ENCODE data around the gene ANKZF1.
"Not testable (repeated sequence)": the region's sequence is repeated elsewhere in the genome, so short reads cannot be mapped to it uniquely, and the experiment has no call there.

ANKZF1 gene, protein sequence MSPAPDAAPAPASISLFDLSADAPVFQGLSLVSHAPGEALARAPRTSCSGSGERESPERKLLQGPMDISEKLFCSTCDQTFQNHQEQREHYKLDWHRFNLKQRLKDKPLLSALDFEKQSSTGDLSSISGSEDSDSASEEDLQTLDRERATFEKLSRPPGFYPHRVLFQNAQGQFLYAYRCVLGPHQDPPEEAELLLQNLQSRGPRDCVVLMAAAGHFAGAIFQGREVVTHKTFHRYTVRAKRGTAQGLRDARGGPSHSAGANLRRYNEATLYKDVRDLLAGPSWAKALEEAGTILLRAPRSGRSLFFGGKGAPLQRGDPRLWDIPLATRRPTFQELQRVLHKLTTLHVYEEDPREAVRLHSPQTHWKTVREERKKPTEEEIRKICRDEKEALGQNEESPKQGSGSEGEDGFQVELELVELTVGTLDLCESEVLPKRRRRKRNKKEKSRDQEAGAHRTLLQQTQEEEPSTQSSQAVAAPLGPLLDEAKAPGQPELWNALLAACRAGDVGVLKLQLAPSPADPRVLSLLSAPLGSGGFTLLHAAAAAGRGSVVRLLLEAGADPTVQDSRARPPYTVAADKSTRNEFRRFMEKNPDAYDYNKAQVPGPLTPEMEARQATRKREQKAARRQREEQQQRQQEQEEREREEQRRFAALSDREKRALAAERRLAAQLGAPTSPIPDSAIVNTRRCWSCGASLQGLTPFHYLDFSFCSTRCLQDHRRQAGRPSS

DNA sequence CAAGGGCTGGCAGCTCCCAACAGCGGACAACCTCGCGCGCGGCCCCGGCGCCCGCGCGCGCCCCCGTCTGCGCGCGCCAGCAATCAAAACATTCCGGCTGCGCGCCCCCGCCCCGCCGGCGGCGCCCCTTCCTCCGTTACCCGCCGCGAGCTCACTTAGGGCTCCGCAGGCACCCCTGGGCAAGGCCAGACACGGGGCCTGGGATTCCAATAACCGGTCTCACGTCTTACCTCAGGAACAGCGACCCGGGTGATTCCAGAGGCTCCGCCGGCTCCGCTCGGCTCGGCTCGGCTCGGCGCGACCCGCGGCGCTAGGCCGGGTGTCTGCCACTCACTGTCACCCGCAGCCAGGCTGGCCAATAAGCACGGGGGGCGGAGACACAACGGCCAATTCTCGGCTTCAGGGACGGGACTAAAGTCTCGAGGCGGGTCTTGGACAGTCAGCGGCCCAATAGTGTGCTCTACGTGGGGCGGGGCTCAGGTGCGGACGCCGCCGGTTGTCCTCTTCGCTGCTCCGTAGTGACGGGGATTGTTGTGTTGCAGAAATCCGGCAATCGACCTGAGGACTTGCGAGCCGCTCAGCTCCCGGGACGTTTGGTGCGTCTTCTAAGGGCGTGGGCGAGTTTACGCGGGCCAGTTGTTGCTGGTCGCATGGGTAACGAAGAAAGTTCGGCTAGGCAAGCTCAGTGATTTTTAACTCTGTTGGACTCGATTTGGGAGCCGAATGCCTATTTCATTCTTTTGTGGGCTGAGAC is at the start of gene ANKZF1, which contains the start of gene ATG9A:
TSS of gene ANKZF1 (plus strand) at position 502 of the 754 bp plus-strand sequence. CDS start 452 bp downstream, outside the sequence.
TSS of gene ATG9A (minus strand) at position 332 of the 754 bp plus-strand sequence. CDS start 1,612 bp downstream, outside the sequence.
- peak; percentile 91 to 95 for DNase-seq (ENCODE audit: low read depth in 2 of 2, low spot score in 1 of 2)

DNA sequence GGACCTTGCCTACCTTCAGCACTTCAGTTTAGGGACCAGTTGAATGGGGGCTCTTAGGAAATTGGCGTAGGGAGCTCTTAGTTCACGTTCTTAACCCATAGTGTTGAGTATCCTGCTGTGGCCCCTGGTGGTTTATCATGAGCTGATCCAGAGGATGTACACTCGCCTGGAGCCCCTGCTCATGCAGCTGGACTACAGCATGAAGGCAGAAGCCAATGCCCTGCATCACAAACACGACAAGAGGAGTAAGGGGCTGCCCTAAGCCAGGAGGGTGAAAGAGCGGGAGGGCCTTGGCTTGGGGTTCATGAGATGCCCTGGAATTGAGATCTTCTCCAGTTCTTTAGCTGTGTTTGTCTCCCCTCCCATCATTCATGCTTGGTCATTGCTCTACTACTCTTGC is 48.6 kb upstream of the ANKZF1 start:
- DNase-seq (ENCODE audit: low read depth in 2 of 2, low spot score in 1 of 2): no peak

DNA sequence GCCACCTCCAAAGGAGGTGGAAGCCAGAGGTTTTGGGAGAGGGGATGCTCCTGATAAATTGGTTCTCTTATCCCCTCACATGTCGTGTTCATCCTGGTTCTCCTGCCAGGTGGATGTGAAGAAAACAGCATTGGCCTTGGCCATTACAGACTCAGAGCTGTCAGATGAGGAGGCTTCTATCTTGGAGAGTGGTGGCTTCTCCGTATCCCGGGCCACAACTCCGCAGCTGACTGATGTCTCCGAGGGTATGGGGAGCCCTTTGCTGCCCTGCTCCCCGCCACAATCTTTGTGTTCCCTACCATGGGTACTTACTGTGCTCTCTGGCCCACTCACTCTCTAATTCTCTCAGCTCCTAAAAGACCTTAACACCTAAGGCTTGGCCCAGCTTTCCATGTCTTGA is 48.1 kb upstream of the ANKZF1 start:
- no peak for DNase-seq (ENCODE audit: low read depth in 2 of 2, low spot score in 1 of 2)

DNA sequence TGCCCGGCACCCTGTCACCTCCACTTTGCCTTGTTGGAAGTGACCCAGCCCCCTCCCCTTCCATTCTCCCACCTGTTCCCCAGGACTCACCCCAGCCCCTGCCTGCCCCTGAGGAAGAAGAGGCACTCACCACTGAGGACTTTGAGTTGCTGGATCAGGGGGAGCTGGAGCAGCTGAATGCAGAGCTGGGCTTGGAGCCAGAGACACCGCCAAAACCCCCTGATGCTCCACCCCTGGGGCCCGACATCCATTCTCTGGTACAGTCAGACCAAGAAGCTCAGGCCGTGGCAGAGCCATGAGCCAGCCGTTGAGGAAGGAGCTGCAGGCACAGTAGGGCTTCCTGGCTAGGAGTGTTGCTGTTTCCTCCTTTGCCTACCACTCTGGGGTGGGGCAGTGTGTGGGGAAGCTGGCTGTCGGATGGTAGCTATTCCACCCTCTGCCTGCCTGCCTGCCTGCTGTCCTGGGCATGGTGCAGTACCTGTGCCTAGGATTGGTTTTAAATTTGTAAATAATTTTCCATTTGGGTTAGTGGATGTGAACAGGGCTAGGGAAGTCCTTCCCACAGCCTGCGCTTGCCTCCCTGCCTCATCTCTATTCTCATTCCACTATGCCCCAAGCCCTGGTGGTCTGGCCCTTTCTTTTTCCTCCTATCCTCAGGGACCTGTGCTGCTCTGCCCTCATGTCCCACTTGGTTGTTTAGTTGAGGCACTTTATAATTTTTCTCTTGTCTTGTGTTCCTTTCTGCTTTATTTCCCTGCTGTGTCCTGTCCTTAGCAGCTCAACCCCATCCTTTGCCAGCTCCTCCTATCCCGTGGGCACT is 47.1 kb upstream of the ANKZF1 start:
- DNase-seq (ENCODE audit: low read depth in 2 of 2, low spot score in 1 of 2): no peak

DNA sequence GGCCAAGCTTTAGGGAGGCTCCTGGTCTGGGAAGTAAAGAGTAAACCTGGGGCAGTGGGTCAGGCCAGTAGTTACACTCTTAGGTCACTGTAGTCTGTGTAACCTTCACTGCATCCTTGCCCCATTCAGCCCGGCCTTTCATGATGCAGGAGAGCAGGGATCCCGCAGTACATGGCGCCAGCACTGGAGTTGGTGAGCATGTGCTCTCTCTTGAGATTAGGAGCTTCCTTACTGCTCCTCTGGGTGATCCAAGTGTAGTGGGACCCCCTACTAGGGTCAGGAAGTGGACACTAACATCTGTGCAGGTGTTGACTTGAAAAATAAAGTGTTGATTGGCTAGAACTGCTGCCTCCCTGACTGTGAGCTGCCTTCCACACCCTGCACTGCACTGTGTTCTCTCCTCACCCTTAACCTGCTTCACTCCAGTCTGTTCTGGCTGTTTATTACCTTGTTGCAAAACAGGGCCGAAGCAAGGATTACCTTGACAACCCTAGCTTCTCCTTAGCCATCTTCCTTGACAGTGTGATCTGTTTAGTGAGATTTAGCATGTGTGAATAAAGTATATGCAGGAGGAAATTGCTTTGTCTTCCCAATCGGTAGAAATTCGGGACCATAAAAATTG is 46.3 kb upstream of the ANKZF1 start:
- DNase-seq (ENCODE audit: low read depth in 2 of 2, low spot score in 1 of 2): no peak

DNA sequence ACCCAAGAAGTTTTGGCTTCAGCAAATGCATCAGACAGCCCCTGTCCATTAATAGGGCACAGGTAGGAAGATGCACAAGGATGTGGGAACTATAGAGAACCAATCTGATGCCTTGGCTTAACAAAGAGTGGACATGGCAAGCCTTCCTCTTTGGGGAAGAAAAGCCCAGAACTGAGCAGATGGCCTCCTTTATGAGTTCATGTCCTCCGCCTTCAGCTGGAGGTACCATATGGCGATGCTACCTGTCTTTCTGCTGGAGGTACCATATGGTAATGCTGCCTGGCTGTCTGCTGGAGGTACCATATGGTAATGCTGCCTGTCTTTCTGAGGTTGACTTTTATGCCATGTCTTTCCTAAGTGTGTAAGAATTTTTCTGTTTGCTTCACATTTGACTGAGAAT is 45.5 kb upstream of the ANKZF1 start:
- DNase-seq (ENCODE audit: low read depth in 2 of 2, low spot score in 1 of 2): no peak

DNA sequence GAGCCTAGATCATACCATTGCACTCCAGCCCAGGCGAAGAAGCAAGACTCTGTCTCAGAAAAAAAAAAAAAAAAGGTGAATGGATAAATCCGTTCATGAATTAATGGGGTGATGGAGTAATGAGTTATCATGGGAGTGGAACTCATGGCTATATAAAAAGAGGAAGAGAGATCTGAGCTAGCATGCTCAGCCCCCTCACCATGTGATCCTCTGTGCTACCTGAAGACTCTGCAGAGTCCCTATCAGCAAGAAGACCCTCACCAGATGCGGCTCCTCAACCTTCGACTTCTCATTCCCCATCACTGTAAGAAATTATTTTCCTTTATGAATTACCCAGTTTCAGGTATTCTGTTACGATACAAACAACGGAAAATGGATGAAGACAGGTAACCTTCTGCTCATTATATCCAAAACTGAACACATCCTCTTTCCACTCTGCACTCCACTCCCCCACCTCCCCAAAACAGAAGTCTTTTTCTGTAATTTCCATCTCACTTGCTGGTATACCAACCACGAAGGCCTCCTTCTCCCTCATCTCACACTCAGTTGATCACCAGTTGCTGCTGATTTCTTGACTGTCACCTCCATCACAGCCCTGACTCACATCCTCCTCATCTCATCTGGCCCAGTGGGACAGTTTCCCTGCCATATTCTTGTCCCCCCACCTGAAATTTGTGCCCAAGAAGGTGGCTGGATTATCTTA is 42.7 kb upstream of the ANKZF1 start:
- DNase-seq (ENCODE audit: low read depth in 2 of 2, low spot score in 1 of 2): no peak

DNA sequence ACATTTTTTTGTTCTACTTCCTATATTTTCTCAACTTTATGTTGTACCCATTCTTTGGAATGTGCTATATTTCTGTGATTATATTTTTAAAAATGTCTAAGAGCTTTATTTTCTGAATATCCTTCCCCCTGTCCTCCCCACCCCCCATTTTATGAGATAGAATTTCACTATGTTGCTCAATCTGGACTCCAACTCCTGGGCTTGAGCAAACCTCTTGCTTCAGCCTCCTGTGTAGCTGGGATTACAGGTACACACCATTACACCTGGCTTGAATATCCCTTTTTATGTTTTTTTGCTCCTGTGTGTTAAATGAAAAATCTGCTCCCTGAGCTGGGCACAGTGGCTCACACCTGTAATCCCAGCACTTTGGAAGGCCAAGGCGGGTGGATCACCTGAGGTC is 32.2 kb upstream of the ANKZF1 start:
- no peak for DNase-seq (ENCODE audit: low read depth in 2 of 2, low spot score in 1 of 2)

DNA sequence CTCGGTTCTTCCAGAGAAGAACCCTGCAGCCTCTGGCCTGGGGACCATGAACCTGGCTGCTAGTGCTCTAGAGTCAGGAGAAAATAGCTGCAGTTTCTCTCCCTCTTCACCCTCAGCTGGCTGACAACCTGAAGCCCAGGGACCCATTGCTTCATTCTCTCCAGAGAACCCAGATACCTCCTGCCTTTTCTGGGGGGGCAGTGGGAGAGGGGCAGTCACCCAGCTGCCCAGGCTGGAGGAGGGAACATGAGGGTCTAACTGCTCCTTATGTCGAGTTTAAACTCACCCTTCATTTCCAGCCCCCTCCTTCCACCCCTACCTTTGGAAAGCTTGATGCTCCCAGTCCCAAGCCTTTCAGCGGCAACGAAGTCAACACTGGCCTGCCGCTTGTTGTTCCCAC is 30.6 kb upstream of the ANKZF1 start:
- no peak for DNase-seq (ENCODE audit: low read depth in 2 of 2, low spot score in 1 of 2)

DNA sequence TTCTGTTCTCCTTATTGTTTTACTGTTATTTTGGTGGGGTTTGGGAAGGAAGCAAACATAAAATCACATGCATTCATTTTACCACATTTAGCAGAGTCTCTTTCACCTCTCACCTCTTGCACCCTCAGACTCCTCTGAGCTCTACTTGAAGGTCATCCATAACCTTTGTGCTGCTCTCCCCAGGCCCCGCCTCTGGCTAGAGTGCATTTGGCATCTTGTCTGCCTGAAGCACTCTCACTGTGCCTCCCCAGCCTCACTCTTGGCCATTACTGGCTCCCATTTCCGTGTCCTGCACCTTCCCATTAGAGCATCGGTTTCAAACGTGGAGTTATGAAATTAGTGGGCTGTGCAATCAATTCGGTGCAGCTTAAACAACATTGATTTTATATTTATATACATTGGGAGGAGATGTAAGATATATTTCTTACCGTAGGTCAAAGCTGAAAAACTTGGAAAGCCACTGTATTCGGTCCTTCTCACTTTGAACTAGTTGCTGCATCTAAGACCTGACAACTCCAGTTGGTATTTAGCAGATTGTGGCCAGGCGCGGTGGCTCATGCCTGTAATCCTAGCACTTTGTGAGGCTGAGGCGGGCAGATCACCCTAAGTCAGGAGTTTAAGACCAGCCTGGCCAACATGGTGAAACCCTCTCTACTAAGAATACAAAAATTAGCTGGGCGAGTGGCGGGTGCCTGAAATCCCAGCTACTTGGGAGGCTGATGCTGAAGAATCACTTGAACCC is 30.0 kb upstream of the ANKZF1 start:
- DNase-seq (ENCODE audit: low read depth in 2 of 2, low spot score in 1 of 2): no peak

DNA sequence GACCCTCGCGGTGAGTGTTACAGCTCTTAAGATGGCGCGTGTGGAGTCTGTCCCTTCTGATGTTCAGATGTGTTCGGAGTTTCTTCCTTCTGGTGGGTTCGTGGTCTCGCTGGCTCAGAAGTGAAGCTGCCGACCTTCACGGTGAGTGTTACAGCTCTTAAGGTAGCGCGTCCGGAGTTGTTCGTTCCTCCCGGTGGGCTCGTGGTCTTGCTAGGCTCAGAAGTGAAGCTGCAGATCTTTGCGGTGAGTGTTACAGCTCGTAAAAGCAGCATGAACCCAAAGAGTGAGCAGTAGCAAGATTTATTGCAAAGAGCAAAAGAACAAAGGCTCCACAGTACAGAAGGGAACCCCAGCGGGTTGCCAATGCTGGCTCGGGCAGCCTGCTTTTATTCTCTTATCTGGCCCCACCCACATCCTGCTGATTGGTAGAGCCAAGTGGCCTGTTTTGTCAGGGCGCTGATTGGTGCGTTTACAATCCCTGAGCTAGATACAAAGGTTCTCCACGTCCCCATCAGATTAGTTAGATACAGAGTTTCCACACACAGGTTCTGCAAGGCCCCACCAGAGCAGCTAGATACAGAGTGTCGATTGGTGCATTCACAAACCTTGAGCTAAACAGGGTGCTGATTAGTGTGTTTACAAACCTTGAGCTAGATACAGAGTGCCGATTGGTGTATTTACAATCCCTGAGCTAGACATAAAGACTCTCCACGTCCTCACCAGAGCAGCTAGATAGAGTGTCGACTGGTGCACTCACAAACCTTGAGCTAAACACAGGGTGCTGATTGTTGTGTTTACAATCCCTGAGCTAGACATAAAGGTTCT is 28.9 kb upstream of the ANKZF1 start:
- not testable (repeated sequence) for DNase-seq (ENCODE audit: low read depth in 2 of 2, low spot score in 1 of 2)

DNA sequence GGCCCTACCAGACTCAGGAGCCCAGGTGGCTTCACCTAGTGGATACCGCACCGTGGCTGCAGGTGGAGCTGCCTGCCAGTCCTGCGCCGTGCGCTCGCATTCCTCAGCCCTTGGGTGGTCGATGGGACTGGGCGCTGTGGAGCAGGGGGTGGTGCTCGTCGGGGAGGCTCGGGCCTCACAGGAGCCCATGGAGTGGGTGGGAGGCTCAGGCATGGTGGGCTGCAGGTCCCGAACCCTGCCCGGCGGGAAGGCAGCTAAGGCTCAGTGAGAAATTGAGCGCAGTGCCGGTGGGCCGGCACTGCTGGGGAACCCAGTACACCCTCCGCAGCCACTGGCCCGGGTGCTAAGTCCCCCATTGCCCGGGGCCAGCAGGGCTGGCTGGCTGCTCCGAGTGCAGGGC is 28.3 kb upstream of the ANKZF1 start:
- DNase-seq (ENCODE audit: low read depth in 2 of 2, low spot score in 1 of 2): not testable (repeated sequence)

DNA sequence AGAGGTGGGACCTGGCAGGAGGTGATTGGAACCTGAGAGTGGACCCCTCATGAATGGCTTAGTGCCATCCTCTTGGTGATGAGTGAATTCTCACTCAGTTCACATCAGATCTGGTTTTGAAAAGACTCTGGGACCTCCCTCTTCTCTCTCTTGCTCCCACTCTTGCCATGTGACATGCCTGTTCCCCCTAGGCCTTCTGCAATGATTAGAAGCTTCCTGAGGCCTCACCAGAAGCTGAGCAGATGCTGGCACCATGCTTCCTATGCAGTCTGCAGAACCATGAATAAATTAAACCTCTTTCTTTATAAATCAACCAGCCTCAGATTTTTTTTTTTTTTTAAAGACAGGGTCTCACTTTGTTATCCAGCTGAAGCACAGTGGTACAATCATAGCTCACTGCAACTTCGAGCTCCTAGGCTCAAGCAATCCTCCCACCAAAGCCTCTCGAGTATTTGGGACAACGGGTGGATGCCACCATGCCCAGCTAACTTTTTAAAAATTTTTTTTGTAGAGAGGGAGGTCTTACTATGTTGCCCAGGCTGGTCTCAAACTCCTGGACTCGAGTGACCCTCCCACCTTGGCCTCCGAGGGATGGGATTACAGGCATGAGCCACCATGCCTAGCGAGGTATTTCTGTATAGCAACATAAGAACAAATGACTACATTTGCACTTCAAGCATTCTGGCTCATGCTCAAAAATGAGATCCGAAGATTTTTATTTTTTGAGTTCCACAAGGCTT is 25.0 kb upstream of the ANKZF1 start:
- DNase-seq (ENCODE audit: low read depth in 2 of 2, low spot score in 1 of 2): no peak

DNA sequence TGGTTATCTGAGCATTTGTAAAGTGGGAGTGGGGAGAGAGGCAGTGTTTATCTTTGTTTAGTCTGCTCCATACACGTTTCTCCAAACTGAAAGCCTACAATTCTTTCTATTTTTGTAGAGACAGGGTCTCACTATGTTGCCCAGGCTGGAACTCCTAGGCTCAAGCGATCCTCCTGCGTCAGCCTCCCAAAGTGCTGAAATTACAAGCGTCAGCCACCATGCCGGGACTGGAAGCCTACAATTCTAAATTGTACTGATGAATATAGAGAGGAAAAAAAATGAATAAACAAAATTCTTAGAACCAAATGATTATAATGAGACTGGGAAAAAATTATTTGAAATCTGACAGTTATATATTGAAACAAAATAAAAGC is 24.5 kb upstream of the ANKZF1 start:
- DNase-seq (ENCODE audit: low read depth in 2 of 2, low spot score in 1 of 2): no peak

DNA sequence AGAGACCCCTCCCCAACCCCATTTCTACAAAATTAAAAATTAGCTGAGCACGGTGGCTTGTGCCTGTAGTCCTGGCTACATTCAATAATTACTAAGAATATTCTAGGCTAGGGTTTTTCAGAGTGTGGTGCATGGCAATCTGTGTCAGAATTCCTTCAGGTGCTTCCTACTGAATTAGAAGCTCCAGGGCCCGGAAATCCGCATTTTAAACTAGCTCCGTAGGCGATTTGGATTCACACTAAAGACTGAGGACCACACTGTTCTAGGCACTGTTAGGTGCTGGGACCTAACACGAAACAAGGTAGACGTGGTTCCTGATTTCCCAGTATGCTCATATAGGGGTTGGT is 23.7 kb upstream of the ANKZF1 start:
- no peak for DNase-seq (ENCODE audit: low read depth in 2 of 2, low spot score in 1 of 2)

DNA sequence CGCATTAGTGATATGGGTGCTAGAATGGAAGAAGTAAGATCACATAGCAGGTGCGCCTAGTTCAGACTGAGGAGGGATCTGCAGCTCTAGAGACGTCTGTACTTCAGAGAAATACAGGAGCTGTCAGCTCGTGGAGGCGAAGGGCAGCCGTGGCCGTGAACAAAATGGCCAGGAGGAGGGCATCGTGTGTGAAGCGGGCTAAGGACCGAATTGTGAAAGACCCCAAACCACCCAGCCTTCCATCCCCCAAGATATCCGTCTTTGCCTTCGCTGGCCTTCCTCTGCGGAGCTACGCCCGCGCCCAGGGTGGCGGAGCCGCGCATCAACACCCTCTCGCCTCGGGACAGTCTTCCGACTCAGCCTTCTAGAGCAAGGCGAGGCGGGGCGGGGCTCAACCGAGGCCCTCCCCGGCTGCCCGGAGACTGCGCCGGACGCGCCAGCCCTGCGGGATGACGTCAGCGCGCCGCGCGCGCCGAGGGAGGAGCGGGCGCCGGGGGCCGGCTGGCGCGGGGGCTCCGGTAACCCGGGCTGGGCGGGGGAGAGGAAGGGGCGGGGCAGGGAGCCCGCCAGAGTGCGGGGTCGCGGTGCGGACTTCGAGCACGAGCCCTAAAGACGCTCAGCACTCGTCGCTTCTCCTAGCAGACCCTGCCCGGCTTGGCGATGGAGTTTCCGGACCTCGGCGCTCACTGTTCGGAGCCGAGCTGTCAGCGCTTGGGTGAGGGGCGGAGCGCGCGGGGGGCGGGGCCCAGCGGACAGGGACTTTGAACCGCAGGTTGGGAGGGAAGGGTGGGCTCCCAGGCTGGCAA is 23.1 kb upstream of the ANKZF1 start, which contains the start of gene ZFAND2B:
TSS of gene ZFAND2B (plus strand) at position 455 of the 806 bp plus-strand sequence. CDS start at position 661, 206 bp downstream.
- peak; percentile 89 to 90 for DNase-seq (ENCODE audit: low read depth in 2 of 2, low spot score in 1 of 2)
